GM04504 (cell line): ENCODE results near the gene HLF.

Experiments used
- DNase-seq: peaks from one replicate; pipeline ENCODE4 v3.0.0-alpha.2; 2012; ENCODE audit warnings: low read depth

Gene HLF

DNA sequence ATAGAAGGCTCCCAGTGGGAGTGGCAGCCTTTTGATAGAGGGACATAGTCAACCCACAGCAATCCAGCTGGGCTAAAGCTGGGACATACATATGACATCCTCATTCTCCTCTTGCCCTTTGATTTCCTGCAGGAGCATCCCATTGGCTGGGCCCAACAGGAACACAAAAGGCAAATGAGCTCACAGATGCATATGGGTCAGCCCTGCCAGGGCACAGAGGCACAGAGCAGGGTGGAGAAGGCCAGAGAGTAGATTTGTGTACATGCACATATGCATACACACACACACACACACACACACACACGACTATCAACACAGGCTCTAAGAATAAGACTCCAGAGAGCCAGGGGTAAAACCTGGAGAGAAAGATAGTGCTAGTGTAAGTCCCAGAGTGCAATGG is 98.3 kb downstream of the HLF start:
- DNase-seq = no peak

DNA sequence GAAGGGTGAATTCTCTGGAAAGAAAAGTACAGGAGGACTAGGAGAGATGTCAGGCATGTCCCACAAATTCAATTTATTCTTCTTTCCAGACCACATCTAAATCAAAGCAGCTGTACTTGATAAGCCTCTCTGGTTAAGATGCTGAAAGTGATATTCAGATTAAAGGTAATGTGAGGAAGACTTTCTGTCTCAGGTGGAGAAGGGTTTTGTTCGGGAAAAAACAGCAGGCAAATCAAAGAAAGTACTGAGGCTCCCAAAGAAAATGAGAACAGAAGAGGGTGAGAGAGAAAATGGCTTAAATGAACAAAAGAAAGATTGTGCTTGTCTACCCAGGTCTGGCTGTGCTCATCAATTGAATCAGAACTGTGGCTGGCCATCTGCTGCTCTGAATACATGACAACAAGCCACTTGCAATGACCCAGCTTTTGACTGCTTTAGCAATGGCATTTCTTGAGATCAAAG is 101.3 kb downstream of the HLF start:
- no peak for DNase-seq

DNA sequence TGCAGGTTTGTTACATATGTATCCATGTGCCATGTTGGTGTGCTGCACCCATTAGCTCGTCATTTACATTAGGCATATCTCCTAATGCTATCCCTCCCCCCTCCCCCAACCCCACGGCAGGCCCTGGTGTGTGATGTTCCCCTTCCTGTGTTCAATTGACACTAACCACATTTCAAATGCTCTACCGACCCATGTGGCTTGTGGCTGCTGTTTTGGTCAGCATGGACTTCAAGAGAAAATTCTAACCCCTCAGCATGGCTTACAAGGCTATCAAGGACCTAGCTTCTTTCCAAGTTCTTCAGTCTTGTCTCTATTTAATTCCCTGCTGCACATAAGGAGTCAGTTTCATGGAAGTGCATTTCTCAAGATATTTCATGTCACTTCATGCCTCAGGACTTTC is 103.9 kb downstream of the HLF start:
- DNase-seq = no peak
